ENCODE results near the gene RPL15. TPM values are rescaled to one million over a fixed set of nuclear protein-coding genes. Genes with fewer than 3 reads are reported as not detected.
"Not testable (repeated sequence)": the region's sequence is repeated elsewhere in the genome, so short reads cannot be mapped to it uniquely, and the experiment has no call there.

RPL15 gene
- 1,000 to 10,000 TPM; 2,085 to 2,928 (median 2,309) TPM for total RNA-seq

GRCh38 chr3:23916886-23917678 lies at the start of gene RPL15, which contains the start of gene NKIRAS1:
RPL15 (plus strand) TSS chr3:23917132; CDS start chr3:23917860, 728 bp downstream.
NKIRAS1 (minus strand) TSS chr3:23916990; CDS start chr3:23910904, 6,086 bp downstream.
- peaks cover 3 to 57% (median 9%) of the 10 kb centered on the region in 3 donors for H3K4me1 ChIP-seq
- H3K4me3 ChIP-seq = peak within 1 kb of the TSS; percentile 61 to 94
- ATAC-seq = peak; percentile 99
- H3K27ac ChIP-seq = peak within 1 kb of the TSS; percentile 70 to 97 (median 93)
- no peaks in the 10 kb centered on the region for H3K9me3 ChIP-seq
- 0% methylated on average over 3 to 9 of the region's 64 CpGs for WGBS, 2 donors (ENCODE audit: low coverage in 1 of 2)
- peaks cover 0 to 41% of the 10 kb centered on the region in 2 donors for H3K36me3 ChIP-seq
- TF ChIP-seq EP300 (IDR thresholded peaks at IDR 0.05) (no peak), POLR2AphosphoS5 (IDR thresholded peaks at IDR 0.05) (peak; percentile 100), CTCF (IDR thresholded peaks at IDR 0.05) (peak; percentile 63 to 92 (median 78)), POLR2A (IDR thresholded peaks at IDR 0.05) (peak; percentile 95 to 98)
- no peaks in the 10 kb centered on the region for H3K27me3 ChIP-seq

- no peak for ATAC-seq
- H3K4me1 ChIP-seq = peaks cover 0 to 58% (median 11%) of the 10 kb centered on the region in 3 donors
Observed at GRCh38 chr3:23867400-23867799, 49.5 kb upstream of the RPL15 start.

GRCh38 chr3:23867838-23868237 lies 49.1 kb upstream of the RPL15 start:
- no peak for ATAC-seq
- no peaks in the 10 kb centered on the region for H3K9me3 ChIP-seq
- H3K27ac ChIP-seq = no peak overlapping the region
- TF ChIP-seq CTCF (IDR thresholded peaks at IDR 0.05) = no peak
- no peak for TF ChIP-seq EP300 (IDR thresholded peaks at IDR 0.05)
- no peak for TF ChIP-seq POLR2A (IDR thresholded peaks at IDR 0.05)
- no peak for TF ChIP-seq POLR2AphosphoS5 (IDR thresholded peaks at IDR 0.05)
- no peaks in the 10 kb centered on the region for H3K36me3 ChIP-seq
- peaks cover 0 to 58% (median 11%) of the 10 kb centered on the region in 3 donors for H3K4me1 ChIP-seq
- WGBS, 2 donors (ENCODE audit: low coverage in 1 of 2) = 69 to 89% methylated on average over 1 of the region's 1 CpG
- H3K4me3 ChIP-seq = no peak overlapping the region
- H3K27me3 ChIP-seq = no peaks in the 10 kb centered on the region

More at GRCh38 chr3:23867400-23867799, 49.5 kb upstream of the RPL15 start:
- no peak for TF ChIP-seq EP300 (IDR thresholded peaks at IDR 0.05)
- TF ChIP-seq POLR2AphosphoS5 (IDR thresholded peaks at IDR 0.05) = no peak
- no peak for TF ChIP-seq POLR2A (IDR thresholded peaks at IDR 0.05)
- no peak for TF ChIP-seq CTCF (IDR thresholded peaks at IDR 0.05)
- no peaks in the 10 kb centered on the region for H3K9me3 ChIP-seq
- WGBS, 2 donors (ENCODE audit: low coverage in 1 of 2) = 50 to 73% methylated on average over 1 of the region's 1 CpG
- no peak overlapping the region for H3K27ac ChIP-seq
- H3K36me3 ChIP-seq = no peaks in the 10 kb centered on the region
- no peaks in the 10 kb centered on the region for H3K27me3 ChIP-seq
- no peak overlapping the region for H3K4me3 ChIP-seq

GRCh38 chr3:23869977-23870662 lies 46.8 kb upstream of the RPL15 start:
- WGBS, 2 donors (ENCODE audit: low coverage in 1 of 2) = 98 to 100% methylated on average over 2 to 4 of the region's 4 CpGs
- Histone ChIP-seq H3K36me3 (no peaks in the 10 kb centered on the region), H3K9me3 (no peaks in the 10 kb centered on the region), H3K27me3 (no peaks in the 10 kb centered on the region), H3K4me1 (peaks cover 6 to 58% (median 13%) of the 10 kb centered on the region in 3 donors), H3K27ac (no peak overlapping the region), H3K4me3 (no peak overlapping the region)
- ATAC-seq = no peak
- no peak for TF ChIP-seq POLR2A (IDR thresholded peaks at IDR 0.05)

GRCh38 chr3:23870663-23871043 lies 46.3 kb upstream of the RPL15 start:
- H3K27me3 ChIP-seq, H3K36me3 ChIP-seq, H3K9me3 ChIP-seq, ATAC-seq, H3K4me3 ChIP-seq, H3K27ac ChIP-seq: not testable (repeated sequence)
- no CpG with 5 or more reads among the region's 5 CpGs for WGBS, 2 donors (ENCODE audit: low coverage in 1 of 2)
- peaks cover 6 to 58% (median 10%) of the 10 kb centered on the region in 3 donors for H3K4me1 ChIP-seq

- ATAC-seq, H3K36me3 ChIP-seq: not testable (repeated sequence)
- no CpG with 5 or more reads among the region's 34 CpGs for WGBS, 2 donors (ENCODE audit: low coverage in 1 of 2)
Observed at GRCh38 chr3:23871361-23871760, 45.6 kb upstream of the RPL15 start.

More at GRCh38 chr3:23871361-23871760, 45.6 kb upstream of the RPL15 start:
- not testable (repeated sequence) for H3K27me3 ChIP-seq, H3K4me3 ChIP-seq, H3K9me3 ChIP-seq, H3K27ac ChIP-seq
- peaks cover 3 to 57% (median 6%) of the 10 kb centered on the region in 3 donors for H3K4me1 ChIP-seq
